ENCODE data around the gene CARS2. TPM values are rescaled to one million over a fixed set of nuclear protein-coding genes. Genes with fewer than 3 reads are reported as not detected.
"Not testable (repeated sequence)": the region's sequence is repeated elsewhere in the genome, so short reads cannot be mapped to it uniquely, and the experiment has no call there.

The CARS2 gene
- total RNA-seq, 1 experiment from 2014 or later = 24.0 TPM

GRCh38 chr13:110682746-110683145 is 23.2 kb downstream of the CARS2 start:
- no peak for DNase-seq (ENCODE audit: low spot score)

GRCh38 chr13:110681868-110682550 is 23.9 kb downstream of the CARS2 start:
- DNase-seq (ENCODE audit: low spot score) = no peak

- no peak for DNase-seq (ENCODE audit: low spot score)
These were observed 25.1 kb downstream of the CARS2 start for GRCh38 chr13:110680852-110681251.

GRCh38 chr13:110677731-110678545 is 28.0 kb downstream of the CARS2 start:
- no peak for DNase-seq (ENCODE audit: low spot score)

- DNase-seq (ENCODE audit: low spot score) = no peak
These were observed 29.0 kb downstream of the CARS2 start for GRCh38 chr13:110676595-110677587.

- DNase-seq (ENCODE audit: low spot score) = not testable (repeated sequence)
These were observed 36.1 kb downstream of the CARS2 start for GRCh38 chr13:110669814-110670213.

GRCh38 chr13:110669036-110669435 is 36.9 kb downstream of the CARS2 start:
- DNase-seq (ENCODE audit: low spot score) = no peak

GRCh38 chr13:110666255-110666533 is 39.7 kb downstream of the CARS2 start:
- DNase-seq (ENCODE audit: low spot score) = no peak

GRCh38 chr13:110665491-110666254 is 40.2 kb downstream of the CARS2 start:
- no peak for DNase-seq (ENCODE audit: low spot score)

GRCh38 chr13:110664673-110665072 is 41.2 kb downstream of the CARS2 start:
- no peak for DNase-seq (ENCODE audit: low spot score)

- DNase-seq (ENCODE audit: low spot score) = no peak
These were observed 41.9 kb downstream of the CARS2 start for GRCh38 chr13:110664041-110664440.

GRCh38 chr13:110663491-110663890 is 42.4 kb downstream of the CARS2 start:
- DNase-seq (ENCODE audit: low spot score) = no peak

GRCh38 chr13:110662777-110663443 is 43.0 kb downstream of the CARS2 start:
- no peak for DNase-seq (ENCODE audit: low spot score)

GRCh38 chr13:110662091-110662490 is 43.8 kb downstream of the CARS2 start:
- no peak for DNase-seq (ENCODE audit: low spot score)

- DNase-seq (ENCODE audit: low spot score) = no peak
These were observed 44.7 kb downstream of the CARS2 start for GRCh38 chr13:110661256-110661655.

- not testable (repeated sequence) for DNase-seq (ENCODE audit: low spot score)
These were observed 47.6 kb downstream of the CARS2 start for GRCh38 chr13:110658218-110658911.

- DNase-seq (ENCODE audit: low spot score) = no peak
These were observed 48.7 kb downstream of the CARS2 start for GRCh38 chr13:110657196-110657595.

GRCh38 chr13:110653851-110654250 is 52.1 kb downstream of the CARS2 start:
- no peak for DNase-seq (ENCODE audit: low spot score)

GRCh38 chr13:110653271-110653670 is 52.6 kb downstream of the CARS2 start:
- DNase-seq (ENCODE audit: low spot score) = no peak

GRCh38 chr13:110652764-110653163 is 53.2 kb downstream of the CARS2 start:
- no peak for DNase-seq (ENCODE audit: low spot score)

Measured in H4 (cell line).